Measurements from ENCODE around the gene FAM118A.

FAM118A gene

DNA sequence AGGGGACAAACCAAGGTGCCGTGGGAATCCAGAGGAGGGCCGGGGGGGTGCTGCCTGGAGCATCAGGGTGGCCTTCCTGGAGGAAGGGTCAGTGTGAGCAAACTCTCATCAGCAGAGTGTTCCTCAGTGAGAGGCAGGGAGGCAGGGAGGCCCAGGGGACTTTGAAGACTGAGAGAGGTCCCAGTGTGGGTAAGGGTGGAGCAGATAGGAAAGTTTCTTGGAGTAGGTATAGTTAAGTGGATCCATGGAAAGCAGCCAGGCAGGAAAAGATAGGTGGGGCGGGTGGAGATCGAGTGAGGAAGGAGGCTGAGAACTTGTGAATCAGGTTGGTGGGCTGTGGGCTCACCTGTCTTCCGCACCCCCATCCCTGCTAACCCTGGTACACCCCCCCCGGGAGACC, 15.7 kb upstream of the FAM118A start:
- TF ChIP-seq GATA2 (IDR thresholded peaks at IDR 0.05; ENCODE audit: low read depth, low read length) = no peak

DNA sequence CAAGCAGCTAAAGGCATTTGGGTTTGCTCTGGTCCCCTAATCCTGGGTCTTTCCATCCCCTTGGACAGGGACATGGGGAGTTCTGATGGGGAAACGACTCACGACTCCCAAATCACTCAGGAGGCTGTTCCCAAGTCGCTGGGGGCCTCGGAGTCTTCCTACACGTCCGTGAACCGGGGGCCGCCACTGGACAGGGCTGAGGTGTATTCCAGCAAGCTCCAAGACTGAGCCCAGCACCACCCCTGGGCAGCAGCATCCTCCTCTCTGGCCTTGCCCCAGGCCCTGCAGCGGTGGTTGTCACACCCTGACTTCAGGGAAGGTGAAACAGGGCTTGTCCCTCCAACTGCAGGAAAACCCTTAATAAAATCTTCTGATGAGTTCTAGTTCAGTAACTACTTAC, 14.2 kb upstream of the FAM118A start:
- TF ChIP-seq GATA3 (IDR thresholded peaks at IDR 0.05; ENCODE audit: low read depth, low read length) (no peak), GATA2 (IDR thresholded peaks at IDR 0.05; ENCODE audit: low read depth, low read length) (no peak)

DNA sequence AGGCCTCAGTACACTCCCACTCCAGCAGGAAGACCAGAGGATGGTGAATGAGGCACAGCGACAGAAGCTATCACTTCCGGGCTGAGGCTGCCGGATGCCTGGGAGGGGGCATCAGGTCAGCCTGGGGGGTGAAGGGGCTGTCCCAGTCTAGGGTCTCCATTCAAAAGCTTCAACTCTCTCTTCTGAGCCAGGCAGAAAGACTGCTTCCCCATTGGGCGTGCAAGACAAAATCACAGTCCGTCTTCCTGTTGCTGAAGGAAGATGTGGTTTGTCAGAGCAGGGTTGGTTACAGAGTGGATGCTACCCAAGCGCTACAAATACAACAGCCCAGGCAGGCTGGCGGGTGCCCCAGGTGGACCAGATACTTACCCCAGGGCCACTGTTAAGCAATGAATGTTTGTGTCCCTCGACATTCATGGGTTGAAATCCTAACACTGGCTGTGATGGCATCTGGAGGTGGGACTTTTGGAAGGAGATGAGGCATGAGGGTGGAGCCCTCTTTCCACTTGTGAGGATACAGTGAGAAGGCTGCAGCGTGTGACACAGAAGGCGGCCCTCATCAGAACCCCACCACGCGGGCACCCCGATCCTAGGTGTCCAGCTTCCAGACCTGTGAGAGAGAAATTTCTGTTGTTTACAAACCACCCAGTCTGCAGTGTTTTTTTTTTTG, 13.0 kb upstream of the FAM118A start:
- no peak for TF ChIP-seq GATA3 (IDR thresholded peaks at IDR 0.05; ENCODE audit: low read depth, low read length)
- TF ChIP-seq GATA2 (IDR thresholded peaks at IDR 0.05; ENCODE audit: low read depth, low read length) = no peak

DNA sequence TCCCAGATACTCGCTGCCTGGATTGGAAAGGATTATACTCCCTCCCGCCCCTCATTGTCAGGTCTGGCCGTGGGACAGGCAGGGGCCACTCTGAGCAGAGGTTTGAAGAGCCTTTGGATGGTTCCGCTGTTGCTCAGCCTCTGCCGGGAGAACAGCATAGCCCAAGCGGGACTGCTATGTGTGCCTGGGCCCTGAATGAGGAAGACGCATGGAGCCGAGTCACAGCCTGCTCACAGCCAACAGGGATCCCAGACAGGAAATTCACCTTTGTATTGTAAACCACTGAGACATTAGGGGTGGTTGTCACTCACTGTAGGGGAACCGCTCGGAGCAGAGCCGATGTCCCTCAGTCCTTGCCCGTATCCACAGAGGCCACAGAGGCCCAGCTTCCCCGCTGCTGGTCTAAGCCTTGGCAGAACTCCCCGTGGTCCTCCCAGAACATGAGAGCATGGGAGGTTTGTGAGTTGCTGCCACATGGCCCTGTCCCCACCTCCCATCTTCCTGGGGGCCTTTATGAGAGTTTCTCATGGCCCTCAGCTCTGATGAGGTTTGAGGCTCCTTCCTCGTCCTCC, 10.7 kb upstream of the FAM118A start:
- TF ChIP-seq GATA2 (IDR thresholded peaks at IDR 0.05; ENCODE audit: low read depth, low read length) (no peak), GATA3 (IDR thresholded peaks at IDR 0.05; ENCODE audit: low read depth, low read length) (no peak)

DNA sequence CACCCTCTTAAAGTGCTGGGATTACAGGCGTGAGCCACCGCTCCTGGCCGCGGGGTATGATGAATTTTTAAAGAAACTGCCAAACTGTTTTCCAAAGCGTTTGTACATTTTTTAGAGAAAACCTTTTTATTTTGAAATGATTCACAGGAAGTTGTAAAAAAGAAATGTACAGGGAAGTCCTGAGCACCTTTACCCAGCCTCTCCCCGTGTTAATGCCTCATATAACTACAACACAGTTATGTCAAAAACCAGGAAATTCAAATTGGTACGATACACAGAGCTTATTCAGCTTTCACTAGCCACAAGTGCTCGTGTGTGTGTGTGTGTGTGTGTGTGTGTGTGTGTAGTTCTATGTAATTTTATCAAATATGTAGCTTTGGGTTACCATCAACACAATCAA, 7.0 kb upstream of the FAM118A start:
- TF ChIP-seq GATA3 (IDR thresholded peaks at IDR 0.05; ENCODE audit: low read depth, low read length) = no peak
- TF ChIP-seq GATA2 (IDR thresholded peaks at IDR 0.05; ENCODE audit: low read depth, low read length) = no peak

DNA sequence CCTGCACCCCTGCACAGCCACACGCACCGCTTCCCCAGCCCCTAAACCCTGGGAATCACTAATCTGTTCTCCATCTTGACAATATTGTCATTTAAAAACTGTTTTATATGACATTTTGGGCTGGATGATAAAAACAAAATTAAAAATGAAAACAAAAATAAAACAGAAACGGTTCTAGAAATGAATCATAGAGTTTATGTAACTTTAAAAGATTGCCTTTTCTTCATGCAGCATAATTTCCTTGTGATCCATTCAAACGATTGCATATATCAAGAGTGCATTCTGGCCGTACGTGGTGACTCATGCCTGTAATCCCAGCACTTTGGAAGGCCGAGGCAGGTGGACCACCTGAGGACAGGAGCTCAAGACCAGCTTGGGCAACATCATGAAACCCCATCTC, 6.6 kb upstream of the FAM118A start:
- TF ChIP-seq GATA2 (IDR thresholded peaks at IDR 0.05; ENCODE audit: low read depth, low read length) (no peak), GATA3 (IDR thresholded peaks at IDR 0.05; ENCODE audit: low read depth, low read length) (no peak)

DNA sequence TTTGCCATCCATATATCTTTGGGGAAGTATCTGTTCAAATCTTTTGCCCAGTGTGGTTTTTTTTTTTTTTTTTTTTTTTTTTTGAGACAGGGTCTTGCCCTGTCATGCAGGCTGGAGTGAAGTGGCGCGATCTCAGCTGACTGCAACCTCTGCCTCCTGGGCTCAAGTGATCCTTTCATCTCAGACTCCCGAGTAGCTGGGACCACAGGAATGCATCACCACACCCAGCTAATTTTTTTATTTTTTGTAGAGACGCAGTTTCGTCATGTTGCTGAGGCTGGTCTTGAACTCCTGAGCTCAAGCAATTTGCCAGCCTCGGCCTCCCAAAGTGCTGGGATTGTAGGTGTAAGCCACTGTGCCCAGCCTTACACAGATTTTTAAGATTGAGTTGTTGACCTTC, 4.8 kb upstream of the FAM118A start:
- no peak for TF ChIP-seq GATA3 (IDR thresholded peaks at IDR 0.05; ENCODE audit: low read depth, low read length)
- no peak for TF ChIP-seq GATA2 (IDR thresholded peaks at IDR 0.05; ENCODE audit: low read depth, low read length)

DNA sequence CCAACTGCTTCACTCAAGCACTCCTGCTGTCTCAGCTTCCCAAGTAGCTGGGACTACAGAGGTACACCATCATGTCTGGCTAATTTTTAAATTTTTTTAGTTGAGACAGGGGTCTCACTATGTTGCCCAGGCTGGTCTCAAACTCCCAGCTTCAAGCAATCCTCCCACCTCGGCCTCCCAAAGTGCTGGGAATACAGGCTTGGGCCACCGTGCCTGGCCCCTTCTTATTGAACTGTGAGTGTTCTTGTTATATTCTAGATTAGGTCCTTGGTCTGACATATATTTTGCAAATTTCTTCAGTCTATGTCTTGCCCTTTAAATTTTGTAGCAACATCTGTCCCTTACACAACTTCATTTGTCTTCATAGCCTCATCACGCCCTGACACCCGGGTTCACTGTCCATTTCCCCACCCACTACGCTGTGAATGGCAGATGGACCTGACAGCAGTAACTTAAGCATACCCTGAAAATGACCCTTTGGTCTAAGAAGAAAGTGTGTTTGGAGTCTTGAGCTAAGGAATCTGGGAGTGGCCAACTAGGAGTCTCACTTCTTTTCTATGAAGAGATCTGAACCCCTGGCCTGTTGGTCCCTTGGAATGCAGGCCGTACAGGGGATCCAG, 4.2 kb upstream of the FAM118A start:
- TF ChIP-seq GATA2 (IDR thresholded peaks at IDR 0.05; ENCODE audit: low read depth, low read length) = no peak
- TF ChIP-seq GATA3 (IDR thresholded peaks at IDR 0.05; ENCODE audit: low read depth, low read length) = no peak

DNA sequence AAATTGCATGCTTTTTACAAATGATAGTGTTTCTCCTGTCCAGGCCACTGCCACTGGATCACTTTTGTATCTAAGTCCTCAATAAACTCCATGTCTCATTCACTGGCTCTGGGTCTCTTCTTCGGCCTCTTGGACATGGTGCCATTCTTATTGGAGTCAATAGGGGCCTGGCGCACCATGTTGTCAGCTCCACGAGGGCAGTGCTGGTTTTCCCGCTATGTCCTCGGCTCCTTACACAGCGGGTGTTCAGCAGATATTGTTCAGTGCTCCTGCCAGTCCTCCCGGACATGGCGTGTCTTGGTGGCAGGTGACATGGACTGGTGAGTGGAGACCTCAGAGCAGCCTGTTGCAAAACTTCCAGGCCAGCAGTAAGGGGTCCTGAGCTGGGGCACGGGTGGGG, 3.6 kb upstream of the FAM118A start:
- TF ChIP-seq GATA2 (IDR thresholded peaks at IDR 0.05; ENCODE audit: low read depth, low read length) = no peak
- TF ChIP-seq GATA3 (IDR thresholded peaks at IDR 0.05; ENCODE audit: low read depth, low read length) = no peak

DNA sequence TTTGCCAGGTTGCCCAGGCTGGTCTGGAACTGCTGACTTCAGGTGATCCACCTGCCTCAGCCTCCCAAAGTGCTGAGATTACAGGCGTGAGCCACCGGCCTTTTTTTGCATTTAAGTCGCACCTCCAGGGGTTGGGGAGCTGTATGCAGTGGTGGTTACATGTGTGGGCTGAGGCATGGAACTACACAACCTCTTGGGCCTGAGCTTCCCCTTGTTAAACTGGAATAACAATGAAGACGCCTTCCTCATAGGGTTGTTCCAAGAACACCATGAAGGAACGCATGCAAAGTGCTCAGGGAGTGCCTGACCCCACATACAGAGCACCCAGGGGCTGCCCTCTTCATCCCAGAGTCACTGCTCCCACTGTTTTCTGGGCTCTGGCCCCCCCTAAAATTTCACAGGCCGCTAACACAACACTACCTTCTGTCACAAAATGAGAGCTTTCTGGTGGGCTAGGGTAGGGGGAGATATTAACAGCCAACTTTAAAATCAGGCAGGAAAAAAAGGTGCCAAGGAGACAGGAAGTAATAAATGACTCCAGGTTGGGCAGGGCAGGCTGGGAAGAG, 1.3 kb upstream of the FAM118A start:
- TF ChIP-seq GATA2 (IDR thresholded peaks at IDR 0.05; ENCODE audit: low read depth, low read length) (no peak), GATA3 (IDR thresholded peaks at IDR 0.05; ENCODE audit: low read depth, low read length) (no peak)

DNA sequence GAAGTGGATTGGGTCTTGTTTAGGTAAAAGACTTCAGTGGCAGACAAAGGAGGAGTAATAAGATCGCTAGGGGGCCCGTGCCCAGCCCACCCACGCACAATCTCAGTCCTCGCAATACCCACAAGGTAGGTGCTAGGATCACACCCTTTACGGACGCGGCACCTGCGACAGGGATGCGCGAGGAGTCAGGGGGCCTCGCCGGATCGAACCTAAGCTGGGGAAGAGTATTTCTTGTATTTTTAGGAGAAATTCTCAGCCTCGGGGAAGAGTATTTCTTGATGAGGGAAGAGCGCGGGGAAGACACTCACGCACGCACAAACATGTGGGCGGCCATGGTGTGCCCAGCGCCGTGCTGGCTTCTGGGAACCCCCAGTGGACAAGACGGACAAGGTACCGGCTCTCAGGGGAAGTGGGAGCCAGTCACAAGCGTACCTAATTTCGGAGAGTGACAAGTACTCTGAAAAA, 745 bp upstream of the FAM118A start:
- no peak for TF ChIP-seq GATA3 (IDR thresholded peaks at IDR 0.05; ENCODE audit: low read depth, low read length)
- TF ChIP-seq GATA2 (IDR thresholded peaks at IDR 0.05; ENCODE audit: low read depth, low read length) = no peak

DNA sequence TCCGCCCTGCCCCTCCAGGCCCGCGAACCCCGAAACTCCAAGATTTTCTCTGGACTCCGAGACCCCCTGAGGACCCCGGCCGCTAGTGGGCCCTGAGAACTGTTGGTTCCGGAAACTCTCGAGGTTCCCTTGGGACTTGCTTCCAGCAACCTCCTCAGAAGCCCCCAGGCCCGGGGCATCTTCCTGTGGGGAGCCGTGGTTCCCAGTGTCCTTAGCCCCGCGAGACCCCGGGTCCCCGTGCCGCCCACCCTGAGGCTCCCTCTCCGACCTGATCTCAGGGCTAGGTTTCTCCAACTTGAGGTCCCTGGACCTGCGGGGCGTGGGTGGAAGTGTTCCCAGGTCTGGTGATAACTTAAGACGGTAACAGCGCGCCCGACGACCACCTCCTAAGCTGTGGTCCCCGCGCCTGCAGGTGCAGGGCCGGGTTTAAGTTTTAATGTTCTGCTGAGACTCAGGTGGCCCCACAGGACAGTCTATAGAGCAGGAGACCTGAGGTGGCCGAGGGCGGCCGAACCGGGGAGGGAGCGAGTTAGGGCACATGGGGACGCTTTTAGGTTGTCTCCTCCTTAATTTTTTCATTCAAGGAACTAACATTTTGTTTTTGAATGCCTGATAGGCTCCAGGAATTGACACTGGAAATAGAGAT, 720 bp downstream of the FAM118A start:
- TF ChIP-seq GATA2 (IDR thresholded peaks at IDR 0.05; ENCODE audit: low read depth, low read length) = no peak

DNA sequence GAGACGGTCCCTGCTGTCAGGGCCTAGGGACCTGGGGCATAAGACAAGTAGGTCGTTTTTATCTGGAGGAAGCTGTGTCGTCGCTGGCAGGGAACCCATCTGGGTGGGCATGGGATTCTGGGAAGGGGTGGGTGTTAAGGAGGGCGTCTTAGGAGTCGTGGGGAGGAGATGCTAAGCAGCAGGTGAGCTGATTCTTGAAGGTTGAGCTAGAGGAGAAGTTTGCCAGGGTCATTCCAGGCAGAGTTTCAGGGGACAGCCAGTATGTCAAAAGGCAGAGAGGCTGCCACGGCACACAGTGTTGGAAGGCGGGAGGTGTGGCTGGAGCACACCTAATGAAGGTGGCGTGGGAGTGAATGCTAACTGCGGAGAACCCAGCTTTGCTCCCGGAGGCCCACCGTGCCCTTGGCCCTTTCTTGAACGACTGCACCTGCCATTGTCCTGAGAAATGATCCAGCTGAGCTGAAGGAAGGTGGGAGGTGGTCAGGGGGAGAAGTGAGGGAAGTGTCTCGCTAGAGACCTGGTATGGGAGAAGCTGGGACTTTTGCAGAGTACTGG, 1.3 kb downstream of the FAM118A start:
- TF ChIP-seq GATA3 (IDR thresholded peaks at IDR 0.05; ENCODE audit: low read depth, low read length) (no peak), GATA2 (IDR thresholded peaks at IDR 0.05; ENCODE audit: low read depth, low read length) (no peak)

DNA sequence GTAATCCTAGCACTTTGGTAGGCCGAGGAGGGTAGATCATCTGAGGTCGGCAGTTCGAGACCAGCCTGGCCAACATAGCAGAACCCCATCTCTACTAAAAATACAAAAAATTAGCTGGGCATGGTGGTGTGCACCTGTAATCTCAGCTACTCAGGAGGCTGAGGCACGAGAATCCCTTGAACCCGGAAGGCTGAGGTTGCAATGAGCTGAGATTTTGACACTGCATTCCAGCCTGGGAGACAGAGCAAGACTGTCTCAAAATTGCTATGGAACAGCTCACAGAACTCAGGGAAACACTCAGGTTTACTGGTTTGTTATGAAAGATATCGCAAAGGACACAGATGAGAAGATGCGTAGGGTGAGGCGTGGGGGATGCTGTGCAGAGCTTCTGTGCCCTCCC, 2.7 kb downstream of the FAM118A start:
- TF ChIP-seq GATA3 (IDR thresholded peaks at IDR 0.05; ENCODE audit: low read depth, low read length) (no peak), GATA2 (IDR thresholded peaks at IDR 0.05; ENCODE audit: low read depth, low read length) (no peak)

All from SH-SY5Y (cell line).